ENCODE results near the gene TM4SF1. TPM values are rescaled to one million over a fixed set of nuclear protein-coding genes. Genes with fewer than 3 reads are reported as not detected.

Gene TM4SF1, protein sequence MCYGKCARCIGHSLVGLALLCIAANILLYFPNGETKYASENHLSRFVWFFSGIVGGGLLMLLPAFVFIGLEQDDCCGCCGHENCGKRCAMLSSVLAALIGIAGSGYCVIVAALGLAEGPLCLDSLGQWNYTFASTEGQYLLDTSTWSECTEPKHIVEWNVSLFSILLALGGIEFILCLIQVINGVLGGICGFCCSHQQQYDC
- 97.7 TPM for total RNA-seq

DNA sequence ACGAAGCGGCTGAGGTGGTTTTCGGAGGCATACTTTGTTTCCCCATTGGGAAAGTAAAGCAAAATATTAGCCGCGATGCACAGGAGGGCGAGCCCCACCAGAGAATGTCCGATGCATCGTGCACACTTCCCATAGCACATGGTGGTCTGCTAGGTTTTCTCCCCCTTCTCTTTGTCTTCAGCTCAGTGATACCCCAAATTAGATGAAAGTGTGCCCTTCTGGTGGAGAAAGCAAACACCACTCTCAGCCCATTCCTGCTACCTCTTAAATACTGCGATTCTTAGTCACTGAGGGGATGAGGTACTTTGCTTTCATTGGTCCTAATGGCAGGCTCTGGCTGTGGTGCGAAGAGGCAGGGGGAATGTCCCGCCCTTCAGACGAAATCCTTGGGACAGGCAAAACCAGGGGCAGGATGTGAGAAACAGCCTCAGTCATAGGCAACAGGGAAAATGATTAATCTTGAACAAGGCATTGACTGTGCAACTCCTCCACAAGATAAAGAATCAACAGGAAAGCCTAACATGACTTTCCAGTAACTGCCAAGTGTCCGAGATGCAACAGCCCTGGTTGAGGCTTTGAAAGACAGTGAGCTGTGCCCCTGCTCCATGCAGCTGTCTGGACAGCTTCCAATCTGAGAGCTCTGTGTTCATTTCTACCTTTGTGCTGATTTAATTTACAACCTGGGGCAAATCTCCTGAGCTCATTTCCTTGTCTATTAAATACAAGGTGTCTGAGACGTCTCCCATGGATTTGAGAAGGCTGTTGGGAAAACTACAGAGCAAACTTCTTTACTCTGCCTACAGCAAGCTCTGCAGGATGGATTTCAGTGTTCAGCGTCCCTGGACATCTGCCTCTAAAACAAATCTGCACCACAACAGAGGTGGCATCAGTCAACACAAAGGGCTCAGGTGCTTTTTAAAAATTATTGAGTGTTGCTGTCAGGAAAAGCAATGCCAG lies at the start of gene TM4SF1:
Gene TM4SF1 (minus strand): TSS at position 242 of the 957 bp plus-strand sequence. CDS start 102 bp downstream, at position 140.
- intact Hi-C loops (cut with DNase I): no loop called here
- Histone ChIP-seq H3K9me3 (no peaks in the 10 kb centered on the region), H3K36me3 (no peaks in the 10 kb centered on the region), H3K4me3 (peak within 1 kb of the TSS; percentile 24 to 45), H3K4me1 (peaks cover 39% of the 10 kb centered on the region), H3K27me3 (no peaks in the 10 kb centered on the region), H3K27ac (peak within 1 kb of the TSS; percentile 76)
- DNase-seq (ENCODE audit: extremely low spot score in 2 of 2): no peak
- TF ChIP-seq POLR2AphosphoS5 (IDR thresholded peaks at IDR 0.05; ENCODE audit: insufficient read depth in 1 of 2, low read depth in 1 of 2) (peak; percentile 18 to 61), POLR2A (IDR thresholded peaks at IDR 0.05) (peak in 1 of 2 donors; percentile 31)
- TF ChIP-seq, protein P1, sequence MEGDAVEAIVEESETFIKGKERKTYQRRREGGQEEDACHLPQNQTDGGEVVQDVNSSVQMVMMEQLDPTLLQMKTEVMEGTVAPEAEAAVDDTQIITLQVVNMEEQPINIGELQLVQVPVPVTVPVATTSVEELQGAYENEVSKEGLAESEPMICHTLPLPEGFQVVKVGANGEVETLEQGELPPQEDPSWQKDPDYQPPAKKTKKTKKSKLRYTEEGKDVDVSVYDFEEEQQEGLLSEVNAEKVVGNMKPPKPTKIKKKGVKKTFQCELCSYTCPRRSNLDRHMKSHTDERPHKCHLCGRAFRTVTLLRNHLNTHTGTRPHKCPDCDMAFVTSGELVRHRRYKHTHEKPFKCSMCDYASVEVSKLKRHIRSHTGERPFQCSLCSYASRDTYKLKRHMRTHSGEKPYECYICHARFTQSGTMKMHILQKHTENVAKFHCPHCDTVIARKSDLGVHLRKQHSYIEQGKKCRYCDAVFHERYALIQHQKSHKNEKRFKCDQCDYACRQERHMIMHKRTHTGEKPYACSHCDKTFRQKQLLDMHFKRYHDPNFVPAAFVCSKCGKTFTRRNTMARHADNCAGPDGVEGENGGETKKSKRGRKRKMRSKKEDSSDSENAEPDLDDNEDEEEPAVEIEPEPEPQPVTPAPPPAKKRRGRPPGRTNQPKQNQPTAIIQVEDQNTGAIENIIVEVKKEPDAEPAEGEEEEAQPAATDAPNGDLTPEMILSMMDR (IDR thresholded peaks at IDR 0.05): no peak

DNA sequence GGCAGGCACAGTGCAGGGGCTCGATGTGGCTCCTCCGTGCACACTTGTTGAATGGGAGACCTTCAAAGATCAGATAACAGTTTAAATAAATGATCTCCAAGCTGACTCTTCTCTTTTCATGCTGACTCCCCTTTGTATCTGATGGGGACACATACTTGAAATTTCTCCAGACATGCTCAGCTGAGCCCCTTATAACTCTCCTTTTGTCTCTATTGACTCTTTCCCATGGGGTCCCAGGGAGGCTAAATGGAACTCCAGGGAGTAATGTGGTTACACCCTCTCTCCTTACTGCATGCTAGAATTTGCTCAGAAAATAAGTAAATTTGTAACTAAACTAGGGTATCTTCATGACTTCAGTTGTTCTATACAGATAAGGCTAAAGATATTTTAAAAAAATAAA lies 48.9 kb upstream of the TM4SF1 start:
- no peak for DNase-seq (ENCODE audit: extremely low spot score in 2 of 2)
- Histone ChIP-seq H3K27me3 (no peaks in the 10 kb centered on the region), H3K27ac (no peak overlapping the region), H3K9me3 (no peaks in the 10 kb centered on the region), H3K4me1 (no peaks in the 10 kb centered on the region), H3K4me3 (no peak overlapping the region), H3K36me3 (no peaks in the 10 kb centered on the region)
- TF ChIP-seq POLR2AphosphoS5 (IDR thresholded peaks at IDR 0.05; ENCODE audit: insufficient read depth in 1 of 2, low read depth in 1 of 2): no peak
- TF ChIP-seq, protein P1 (IDR thresholded peaks at IDR 0.05): no peak
- TF ChIP-seq POLR2A (IDR thresholded peaks at IDR 0.05): no peak
- intact Hi-C loops (cut with DNase I): no loop called here

DNA sequence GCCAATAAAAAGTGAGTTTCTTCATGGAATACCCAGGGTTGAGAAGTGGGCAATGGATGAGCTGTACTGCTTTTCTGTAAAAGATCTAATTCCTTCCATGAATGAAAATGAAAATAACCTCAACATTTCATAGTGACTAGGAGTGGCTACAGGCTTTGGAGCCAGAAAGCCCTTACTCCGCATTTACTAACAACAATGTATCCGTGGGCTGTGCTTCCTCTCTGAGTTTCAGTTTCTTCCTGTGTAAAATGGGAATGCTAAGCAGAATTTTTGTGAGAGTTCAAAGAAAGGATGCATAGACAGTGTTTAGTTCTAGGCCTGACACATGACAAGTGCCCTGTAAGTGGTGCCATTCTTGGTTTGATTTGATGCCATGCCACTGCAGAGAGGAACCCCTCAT lies 47.5 kb upstream of the TM4SF1 start:
- Histone ChIP-seq H3K4me1 (no peaks in the 10 kb centered on the region), H3K27ac (no peak overlapping the region), H3K27me3 (no peaks in the 10 kb centered on the region), H3K9me3 (no peaks in the 10 kb centered on the region), H3K4me3 (no peak overlapping the region), H3K36me3 (no peaks in the 10 kb centered on the region)
- no peak for DNase-seq (ENCODE audit: extremely low spot score in 2 of 2)
- intact Hi-C loops (cut with DNase I): no loop called here
- TF ChIP-seq, protein P1 (IDR thresholded peaks at IDR 0.05): no peak
- no peak for TF ChIP-seq POLR2A (IDR thresholded peaks at IDR 0.05)
- no peak for TF ChIP-seq POLR2AphosphoS5 (IDR thresholded peaks at IDR 0.05; ENCODE audit: insufficient read depth in 1 of 2, low read depth in 1 of 2)

DNA sequence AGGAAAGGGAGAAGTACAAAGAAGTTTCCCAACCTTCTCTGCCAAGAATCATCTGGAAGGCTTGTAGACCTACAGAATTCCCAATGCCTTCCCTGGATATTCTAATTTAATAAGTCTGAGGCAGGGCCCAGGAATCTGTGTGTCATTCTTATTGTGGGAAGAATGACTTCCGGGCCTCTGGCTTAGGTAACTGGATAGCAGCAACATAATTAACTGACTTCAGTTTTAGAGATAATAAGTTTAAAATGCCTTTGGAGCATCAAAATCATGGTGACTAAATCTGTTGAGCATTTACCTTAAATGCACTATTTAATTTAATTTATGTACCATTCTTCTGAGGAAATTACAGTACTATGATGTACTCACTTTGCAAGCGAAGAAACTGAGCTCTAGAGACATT lies 44.3 kb upstream of the TM4SF1 start:
- no peak overlapping the region for H3K27ac ChIP-seq
- H3K36me3 ChIP-seq: no peaks in the 10 kb centered on the region
- H3K27me3 ChIP-seq: no peaks in the 10 kb centered on the region
- no peaks in the 10 kb centered on the region for H3K9me3 ChIP-seq
- TF ChIP-seq POLR2AphosphoS5 (IDR thresholded peaks at IDR 0.05; ENCODE audit: insufficient read depth in 1 of 2, low read depth in 1 of 2): no peak
- TF ChIP-seq, protein P1 (IDR thresholded peaks at IDR 0.05): no peak
- no peak for TF ChIP-seq POLR2A (IDR thresholded peaks at IDR 0.05)
- H3K4me3 ChIP-seq: no peak overlapping the region
- DNase-seq (ENCODE audit: extremely low spot score in 2 of 2): no peak
- intact Hi-C loops (cut with DNase I): no loop called here
- no peaks in the 10 kb centered on the region for H3K4me1 ChIP-seq

All from vagina (tissue), 2 donors.